Measurements from ENCODE around the gene PPIL4.

Gene PPIL4

GRCh38 chr6:149559389-149559788 lies 13.5 kb upstream of the PPIL4 start:
- no peak for DNase-seq (ENCODE audit: low read depth)
- TF ChIP-seq CTCF (conservative IDR thresholded peaks at IDR 0.05; ENCODE audit: low read depth, low read length): no peak
- H3K4me3 ChIP-seq (ENCODE audit: low read length): no peak overlapping the region

GRCh38 chr6:149558029-149558428 lies 12.2 kb upstream of the PPIL4 start:
- DNase-seq (ENCODE audit: low read depth): no peak
- TF ChIP-seq CTCF (conservative IDR thresholded peaks at IDR 0.05; ENCODE audit: low read depth, low read length): no peak
- H3K4me3 ChIP-seq (ENCODE audit: low read length): no peak overlapping the region

- no peak overlapping the region for H3K4me3 ChIP-seq (ENCODE audit: low read length)
- no peak for TF ChIP-seq CTCF (conservative IDR thresholded peaks at IDR 0.05; ENCODE audit: low read depth, low read length)
- DNase-seq (ENCODE audit: low read depth): no peak
Measured at GRCh38 chr6:149551920-149552319, 6.1 kb upstream of the PPIL4 start.

GRCh38 chr6:149545258-149545753 lies 537 bp downstream of the PPIL4 start:
- peak overlapping the region; percentile 100 for H3K4me3 ChIP-seq (ENCODE audit: low read length)
- no peak for TF ChIP-seq CTCF (conservative IDR thresholded peaks at IDR 0.05; ENCODE audit: low read depth, low read length)
- DNase-seq (ENCODE audit: low read depth): no peak

- TF ChIP-seq CTCF (conservative IDR thresholded peaks at IDR 0.05; ENCODE audit: low read depth, low read length): no peak
- H3K4me3 ChIP-seq (ENCODE audit: low read length): peak overlapping the region; percentile 100
- no peak for DNase-seq (ENCODE audit: low read depth)
Measured at GRCh38 chr6:149544646-149545257, 1.1 kb downstream of the PPIL4 start.

GRCh38 chr6:149541139-149541538 lies 4.7 kb downstream of the PPIL4 start:
- no peak for TF ChIP-seq CTCF (conservative IDR thresholded peaks at IDR 0.05; ENCODE audit: low read depth, low read length)
- DNase-seq (ENCODE audit: low read depth): no peak
- no peak overlapping the region for H3K4me3 ChIP-seq (ENCODE audit: low read length)

GRCh38 chr6:149534742-149535141 lies 11.1 kb downstream of the PPIL4 start:
- no peak overlapping the region for H3K4me3 ChIP-seq (ENCODE audit: low read length)
- DNase-seq (ENCODE audit: low read depth): no peak
- no peak for TF ChIP-seq CTCF (conservative IDR thresholded peaks at IDR 0.05; ENCODE audit: low read depth, low read length)
